Thyroid gland (tissue), 4 donors: ENCODE results near the gene SPTB.

Experiments used
- CTCF ChIP-seq, 6 experiments: fragments of 200-600 bp in 3 of 6; fragments of 450-650 bp in 3 of 6; sonication (generic) in 3 of 6; IDR thresholded peaks; one replicate each; pipeline ENCODE4 v1.5.1; 2016 to 2019; ENCODE audit warnings: antibody characterized with exemption in 6 of 6, mild to moderate bottlenecking in 2 of 6, inconsistent platforms in 1 of 6, moderate library complexity in 1 of 6
- POLR2A ChIP-seq, 2 donors: fragments of 450-650 bp; IDR thresholded peaks; one replicate each; pipeline ENCODE4 v1.6.1; 2017; ENCODE audit warnings: antibody characterized with exemption in 2 of 2, mild to moderate bottlenecking in 2 of 2, moderate library complexity in 1 of 2

GRCh38 chr14:64734990-64735389 is 144.7 kb downstream of the SPTB start:
- no peak for TF ChIP-seq CTCF (IDR thresholded peaks at IDR 0.05)
- TF ChIP-seq POLR2A (IDR thresholded peaks at IDR 0.05), result no peak
